H9 (cell line): ENCODE measurements around the gene GDI2. TPM values are rescaled to one million over a fixed set of nuclear protein-coding genes. Genes with fewer than 3 reads are reported as not detected.

Source experiments
- DNase-seq: peaks from one replicate; pipeline ENCODE4 v3.0.0-alpha.2; 2017
- H2AFZ ChIP-seq: one replicate; pipeline ENCODE4 v1.6.1; 2013; ENCODE audit warnings: mild to moderate bottlenecking, low read length, control low read depth, moderate library complexity
- H2AK5ac ChIP-seq: 2 replicates; pipeline ENCODE4 v1.6.1; 2013; ENCODE audit warnings: low read length, control low read depth, mixed read lengths; ENCODE audit not compliant: insufficient read length
- H2BK120ac ChIP-seq: one replicate; pipeline ENCODE4 v1.6.1; 2013; ENCODE audit warnings: low read depth, mild to moderate bottlenecking, low read length, control low read depth, inconsistent platforms; ENCODE audit not compliant: poor library complexity, severe bottlenecking
- H2BK12ac ChIP-seq: 2 replicates; pipeline ENCODE4 v1.6.1; 2013; ENCODE audit warnings: low read length, control low read depth, mixed read lengths, low read depth; ENCODE audit not compliant: insufficient read length
- H2BK15ac ChIP-seq: 2 replicates; pipeline ENCODE4 v1.6.1; 2013; ENCODE audit warnings: low read depth, low read length, control low read depth
- H2BK20ac ChIP-seq: one replicate; pipeline ENCODE4 v1.6.1; 2013; ENCODE audit warnings: low read depth, mild to moderate bottlenecking, low read length, control low read depth, inconsistent platforms; ENCODE audit not compliant: poor library complexity, severe bottlenecking
- H2BK5ac ChIP-seq: 2 replicates; pipeline ENCODE4 v1.6.1; 2013; ENCODE audit warnings: low read length, control low read depth, mixed read lengths; ENCODE audit not compliant: insufficient read length
- H3K14ac ChIP-seq: 2 replicates; pipeline ENCODE4 v1.6.1; 2013; ENCODE audit warnings: low read length, control low read depth; ENCODE audit not compliant: insufficient read depth
- H3K18ac ChIP-seq: 2 replicates; pipeline ENCODE4 v1.6.1; 2013; ENCODE audit warnings: low read depth, mild to moderate bottlenecking, mixed read lengths, low read length, control low read depth; ENCODE audit not compliant: insufficient read length
- H3K23ac ChIP-seq: 2 replicates; pipeline ENCODE4 v1.6.1; 2013; ENCODE audit warnings: low read length, control low read depth, mixed read lengths, low read depth; ENCODE audit not compliant: insufficient read length
- H3K23me2 ChIP-seq: 2 replicates; pipeline ENCODE4 v1.6.1; 2013; ENCODE audit warnings: low read depth, mild to moderate bottlenecking, mixed read lengths, low read length, control low read depth; ENCODE audit not compliant: insufficient read length, poor library complexity, severe bottlenecking
- H3K27ac ChIP-seq: 2 replicates; pipeline ENCODE4 v1.5.1; 2013; ENCODE audit warnings: low read length, control low read depth, mixed read lengths, low read depth; ENCODE audit not compliant: insufficient read length
- H3K27me3 ChIP-seq: 2 replicates; pipeline ENCODE4 v1.6.1; 2013; ENCODE audit warnings: low read length, control low read depth, inconsistent platforms; ENCODE audit not compliant: insufficient read depth
- H3K4ac ChIP-seq: 2 replicates; pipeline ENCODE4 v1.6.1; 2013; ENCODE audit warnings: low read depth, mild to moderate bottlenecking, control low read depth, inconsistent platforms, low read length, moderate library complexity
- H3K4me1 ChIP-seq: 2 replicates; pipeline ENCODE4 v1.6.1; 2013; ENCODE audit warnings: low read length, control low read depth, inconsistent platforms; ENCODE audit not compliant: insufficient read depth
- H3K4me2 ChIP-seq: 2 replicates; pipeline ENCODE4 v1.6.1; 2013; ENCODE audit warnings: low read length, control low read depth, mixed read lengths; ENCODE audit not compliant: insufficient read length, insufficient read depth
- H3K56ac ChIP-seq: 2 replicates; pipeline ENCODE4 v1.6.1; 2013; ENCODE audit warnings: low read depth, mild to moderate bottlenecking, mixed read lengths, low read length, control low read depth; ENCODE audit not compliant: insufficient read length
- H3K79me1 ChIP-seq: 2 replicates; pipeline ENCODE4 v1.6.1; 2013; ENCODE audit warnings: low read depth, mild to moderate bottlenecking, moderate library complexity, low read length, control low read depth, inconsistent platforms; ENCODE audit not compliant: insufficient read depth, poor library complexity, severe bottlenecking
- H3K79me2 ChIP-seq: 2 replicates; pipeline ENCODE4 v1.6.1; 2013; ENCODE audit warnings: low read length, control low read depth, inconsistent platforms; ENCODE audit not compliant: insufficient read depth
- H3K9ac ChIP-seq: 2 replicates; pipeline ENCODE4 v1.6.1; 2013; ENCODE audit warnings: low read length, control low read depth, mixed read lengths; ENCODE audit not compliant: insufficient read length; ENCODE audit errors: extremely low read depth
- H3K9me3 ChIP-seq: one replicate; pipeline ENCODE4 v1.6.1; 2013; ENCODE audit warnings: low read depth, low read length, inconsistent platforms; ENCODE audit not compliant: control insufficient read depth
- H3T11ph ChIP-seq: one replicate; pipeline ENCODE4 v1.6.1; 2013; ENCODE audit warnings: mild to moderate bottlenecking, low read length, control low read depth, inconsistent platforms
- H4K20me1 ChIP-seq: one replicate; pipeline ENCODE4 v1.6.1; 2013; ENCODE audit not compliant: control insufficient read depth, insufficient read length, insufficient read depth
- H4K5ac ChIP-seq: 2 replicates; pipeline ENCODE4 v1.6.1; 2013; ENCODE audit warnings: low read depth, mild to moderate bottlenecking, mixed read lengths, low read length, control low read depth; ENCODE audit not compliant: insufficient read length
- H4K8ac ChIP-seq: replicated peaks from 2 replicates; pipeline ENCODE4 v1.6.1; 2013; ENCODE audit warnings: low read length, control low read depth, mixed read lengths, low read depth; ENCODE audit not compliant: insufficient read length
- H4K91ac ChIP-seq: 2 replicates; pipeline ENCODE4 v1.6.1; 2013; ENCODE audit warnings: low read depth, mild to moderate bottlenecking, moderate library complexity, mixed read lengths, low read length, control low read depth; ENCODE audit not compliant: insufficient read length
- H3K27ac Mint-ChIP-seq, 3 experiments: 2 replicates in 2 of 3; 3 replicates in 1 of 3; pipeline ENCODE4 v1.8.0; 2020 to 2021; ENCODE audit warnings: mixed read lengths in 3 of 3, mild to moderate bottlenecking in 1 of 3, moderate library complexity in 1 of 3
- H3K27me3 Mint-ChIP-seq: 2 replicates; pipeline ENCODE4 v1.8.0; 2021; ENCODE audit warnings: low read depth, mild to moderate bottlenecking, moderate library complexity, mixed read lengths
- H3K36me3 Mint-ChIP-seq, 3 experiments: 2 replicates in 2 of 3; 3 replicates in 1 of 3; pipeline ENCODE4 v1.8.0; 2020 to 2021; ENCODE audit warnings: low read depth in 3 of 3, mixed read lengths in 3 of 3; ENCODE audit not compliant: insufficient read depth in 1 of 3
- H3K4me1 Mint-ChIP-seq, 2 experiments: 2 replicates each; pipeline ENCODE4 v1.8.0; 2020; ENCODE audit warnings: mixed read lengths in 2 of 2
- H3K4me3 Mint-ChIP-seq, 2 experiments: 2 replicates in 1 of 2; 3 replicates in 1 of 2; pipeline ENCODE4 v1.8.0; 2020 to 2021; ENCODE audit warnings: mild to moderate bottlenecking in 2 of 2, mixed read lengths in 2 of 2, moderate library complexity in 1 of 2
- H3K9me3 Mint-ChIP-seq, 2 experiments: 2 replicates in 1 of 2; 3 replicates in 1 of 2; pipeline ENCODE4 v1.8.0; 2020; ENCODE audit warnings: mild to moderate bottlenecking in 2 of 2, mixed read lengths in 2 of 2, moderate library complexity in 1 of 2
- WGBS: extraction: QIAGEN DNeasy Blood & Tissue Kit; methylation state at CpG from one replicate; pipeline ENCODE4 v1.1.7; 2013; ENCODE audit warnings: missing lambda C conversion rate, low lambda C conversion rate, mixed read lengths; ENCODE audit not compliant: insufficient read length; ENCODE audit errors: extremely low coverage; 5-methylcytosine and 5-hydroxymethylcytosine counted together
- total RNA-seq: library from RNA; stranded (reverse); gene quantifications from 2 replicates; pipeline ENCODE4 v1.2.1, GENCODE V29; 2021
- TF ChIP-seq, protein P1 (sequence below): fragments of 200-600 bp; sonication (generic); conservative IDR thresholded peaks from 3 replicates; pipeline ENCODE4 v1.8.0; 2021; ENCODE audit warnings: antibody characterized with exemption, mild to moderate bottlenecking

The GDI2 gene
- total RNA-seq, 1 experiment from 2014 or later = 351 TPM

DNA sequence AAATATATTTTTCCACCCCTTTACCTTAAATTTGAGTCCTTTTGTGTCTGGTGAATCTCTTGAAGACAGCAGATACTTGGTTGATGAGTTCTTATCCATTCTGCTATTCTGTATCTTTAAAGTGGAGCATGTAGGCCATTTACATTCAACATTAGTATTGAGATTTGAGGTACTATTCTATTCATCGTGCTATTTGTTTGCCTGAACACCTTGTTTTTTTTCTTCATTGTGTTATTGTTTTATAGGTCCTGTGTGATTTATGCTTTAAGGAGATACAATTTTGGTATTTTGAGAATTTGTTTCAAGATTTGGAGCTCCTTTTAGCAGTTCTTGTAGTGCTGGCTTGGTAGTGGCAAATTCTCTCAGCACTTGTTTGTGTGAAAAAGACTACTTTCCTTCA, 29.9 kb downstream of the GDI2 start:
- no peak for DNase-seq
- H2AK5ac ChIP-seq = no peak overlapping the region
- no peak overlapping the region for H3K18ac ChIP-seq
- no peak overlapping the region for H4K91ac ChIP-seq
- no peak overlapping the region for H3K9ac ChIP-seq
- H3K4me2 ChIP-seq = no peak overlapping the region
- H3K23me2 ChIP-seq = no peaks in the 10 kb centered on the region
- no peak overlapping the region for H2AFZ ChIP-seq
- no peak overlapping the region for H4K8ac ChIP-seq
- H3K23ac ChIP-seq = no peak overlapping the region
- H4K5ac ChIP-seq = no peak overlapping the region
- no peak overlapping the region for H3K27ac ChIP-seq
- no peak overlapping the region for H3K27ac Mint-ChIP-seq
- peaks cover 4% of the 10 kb centered on the region; the same call in 1 of the 2 replicates for H3K79me2 ChIP-seq
- no peaks in the 10 kb centered on the region for H3K4me1 ChIP-seq
- no peak overlapping the region for H2BK20ac ChIP-seq
- H3K4ac ChIP-seq = no peak overlapping the region
- no peaks in the 10 kb centered on the region for H3K79me1 ChIP-seq
- H4K20me1 ChIP-seq = no peaks in the 10 kb centered on the region
- H3K4me1 Mint-ChIP-seq = peaks cover 0 to 6% of the 10 kb centered on the region in 2 experiments; a peak in 1 of 4 replicates
- H2BK120ac ChIP-seq = no peak overlapping the region
- no peaks in the 10 kb centered on the region for H3K27me3 Mint-ChIP-seq
- H2BK15ac ChIP-seq = no peak overlapping the region
- WGBS = no CpG with 5 or more reads among the region's 1 CpG
- peaks cover 55 to 87% (median 76%) of the 10 kb centered on the region in 3 experiments for H3K36me3 Mint-ChIP-seq
- H3K9me3 Mint-ChIP-seq = no peaks in the 10 kb centered on the region
- no peak overlapping the region for H3T11ph ChIP-seq
- no peaks in the 10 kb centered on the region for H3K9me3 ChIP-seq
- H3K4me3 Mint-ChIP-seq = no peak overlapping the region
- H2BK5ac ChIP-seq = no peak overlapping the region
- H2BK12ac ChIP-seq = no peak overlapping the region
- H3K27me3 ChIP-seq = no peaks in the 10 kb centered on the region
- no peak overlapping the region for H3K14ac ChIP-seq
- TF ChIP-seq, protein P1, sequence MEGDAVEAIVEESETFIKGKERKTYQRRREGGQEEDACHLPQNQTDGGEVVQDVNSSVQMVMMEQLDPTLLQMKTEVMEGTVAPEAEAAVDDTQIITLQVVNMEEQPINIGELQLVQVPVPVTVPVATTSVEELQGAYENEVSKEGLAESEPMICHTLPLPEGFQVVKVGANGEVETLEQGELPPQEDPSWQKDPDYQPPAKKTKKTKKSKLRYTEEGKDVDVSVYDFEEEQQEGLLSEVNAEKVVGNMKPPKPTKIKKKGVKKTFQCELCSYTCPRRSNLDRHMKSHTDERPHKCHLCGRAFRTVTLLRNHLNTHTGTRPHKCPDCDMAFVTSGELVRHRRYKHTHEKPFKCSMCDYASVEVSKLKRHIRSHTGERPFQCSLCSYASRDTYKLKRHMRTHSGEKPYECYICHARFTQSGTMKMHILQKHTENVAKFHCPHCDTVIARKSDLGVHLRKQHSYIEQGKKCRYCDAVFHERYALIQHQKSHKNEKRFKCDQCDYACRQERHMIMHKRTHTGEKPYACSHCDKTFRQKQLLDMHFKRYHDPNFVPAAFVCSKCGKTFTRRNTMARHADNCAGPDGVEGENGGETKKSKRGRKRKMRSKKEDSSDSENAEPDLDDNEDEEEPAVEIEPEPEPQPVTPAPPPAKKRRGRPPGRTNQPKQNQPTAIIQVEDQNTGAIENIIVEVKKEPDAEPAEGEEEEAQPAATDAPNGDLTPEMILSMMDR = no peak
- no peak overlapping the region for H3K56ac ChIP-seq
